GM10266 (cell line): Measurements from ENCODE around the gene LRRC4C.

Experiments
- DNase-seq: peaks from one replicate; pipeline ENCODE4 v3.0.0; 2012; ENCODE audit errors: extremely low spot score
- CTCF ChIP-seq: IDR thresholded peaks from 2 replicates; pipeline ENCODE4 v1.5.1; 2012; ENCODE audit warnings: mild to moderate bottlenecking, low read depth; ENCODE audit not compliant: control insufficient read depth, insufficient read depth; ENCODE audit errors: missing control alignments

LRRC4C gene

DNA sequence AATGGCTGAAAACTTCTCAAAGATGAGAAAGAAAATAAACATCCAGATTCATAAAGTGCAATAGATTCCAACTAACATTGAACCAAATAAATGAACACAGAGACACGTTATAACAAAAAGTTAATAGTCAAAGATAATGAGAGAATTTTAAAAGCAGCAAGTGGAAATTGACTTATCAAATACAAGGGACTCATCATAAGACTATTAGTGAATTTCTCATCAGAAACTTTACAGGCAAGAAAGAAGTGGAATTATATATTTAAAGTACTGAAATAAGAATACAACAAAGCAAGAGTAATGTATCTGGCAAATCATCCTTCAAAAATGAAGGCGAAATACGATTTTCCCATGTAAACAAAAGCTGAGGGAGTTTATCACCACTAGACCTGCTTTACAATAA, 852.7 kb downstream of the LRRC4C start:
- DNase-seq = no peak
- TF ChIP-seq CTCF = no peak

GRCh38 chr11:40602866-40603552, 856.4 kb downstream of the LRRC4C start:
- DNase-seq = no peak
- TF ChIP-seq CTCF = no peak

GRCh38 chr11:40597546-40598113, 861.8 kb downstream of the LRRC4C start:
- TF ChIP-seq CTCF = no peak
- no peak for DNase-seq

DNA sequence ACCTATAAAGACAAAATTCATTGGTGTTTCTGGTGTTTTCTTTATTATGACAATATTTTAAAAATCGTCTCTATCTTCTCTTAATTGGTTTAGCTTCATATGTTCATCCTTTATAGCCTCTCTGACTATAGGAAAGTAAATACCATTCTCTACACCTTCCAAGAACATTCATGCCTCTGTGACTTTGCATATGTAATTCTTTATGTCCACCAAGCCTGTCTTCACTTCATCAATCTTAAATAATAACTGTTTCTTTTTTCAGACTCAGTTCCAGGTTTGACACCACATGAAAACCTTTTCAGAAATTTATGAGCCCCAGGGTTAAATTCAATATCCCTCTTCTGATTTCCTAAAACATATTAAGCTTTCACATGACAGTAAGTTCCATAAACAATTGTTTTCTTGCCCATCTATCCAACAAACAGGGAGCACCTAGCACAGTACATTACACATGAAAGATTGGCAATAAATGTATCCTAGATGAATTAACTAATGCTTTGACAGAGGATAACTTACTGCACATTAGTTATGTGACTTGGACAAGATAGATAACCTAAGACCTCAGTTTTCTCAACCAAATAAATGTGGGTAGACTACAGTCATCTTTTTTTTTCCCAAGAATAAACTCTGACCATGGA, 886.1 kb downstream of the LRRC4C start:
- no peak for TF ChIP-seq CTCF
- DNase-seq = no peak

DNA sequence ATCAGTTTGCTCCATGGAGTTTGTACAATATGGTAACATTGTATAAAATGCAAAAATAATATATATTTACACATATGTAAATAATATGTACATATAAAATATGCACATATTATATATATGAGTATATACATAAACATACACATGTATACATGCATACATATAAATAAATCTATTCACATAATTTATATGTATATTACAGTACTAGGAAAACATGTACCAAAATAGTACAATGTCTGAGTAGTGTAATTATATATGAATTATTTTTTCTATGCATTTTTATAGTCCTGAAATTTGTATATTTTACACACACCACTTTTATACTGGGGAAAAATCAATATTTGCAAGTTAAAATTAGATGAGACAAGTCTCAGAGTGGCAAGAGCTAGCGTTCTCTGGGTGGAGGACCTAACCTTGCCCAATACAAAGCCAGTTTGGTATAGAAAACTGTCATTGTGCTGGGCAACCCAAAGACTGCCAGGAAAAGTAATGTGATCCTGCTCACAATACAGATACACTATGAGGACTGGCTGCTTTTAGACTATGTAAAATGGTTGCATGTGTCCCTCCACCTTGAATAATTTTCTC, 889.4 kb downstream of the LRRC4C start:
- no peak for TF ChIP-seq CTCF

DNA sequence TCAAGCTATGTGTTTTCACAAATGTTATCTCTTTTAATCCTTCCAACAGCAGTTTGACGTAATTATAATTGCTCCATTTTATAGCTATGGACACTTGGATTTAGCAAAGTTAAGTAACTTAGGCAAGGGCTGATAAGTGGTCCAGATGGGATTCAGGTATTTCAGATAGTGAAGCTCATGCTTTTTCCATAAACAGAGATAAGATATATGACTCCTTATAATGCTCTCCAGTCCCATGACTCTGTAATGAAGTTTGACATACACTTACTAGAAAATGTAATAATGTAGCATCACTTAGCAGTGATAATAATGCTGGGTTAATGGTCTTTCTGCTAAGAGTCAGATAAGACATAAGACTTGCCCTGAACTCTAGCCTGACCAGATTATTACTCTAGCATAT, 892.1 kb downstream of the LRRC4C start:
- TF ChIP-seq CTCF = no peak

More for the DNA sequence above, 889.4 kb downstream of the LRRC4C start:
- DNase-seq = no peak

DNA sequence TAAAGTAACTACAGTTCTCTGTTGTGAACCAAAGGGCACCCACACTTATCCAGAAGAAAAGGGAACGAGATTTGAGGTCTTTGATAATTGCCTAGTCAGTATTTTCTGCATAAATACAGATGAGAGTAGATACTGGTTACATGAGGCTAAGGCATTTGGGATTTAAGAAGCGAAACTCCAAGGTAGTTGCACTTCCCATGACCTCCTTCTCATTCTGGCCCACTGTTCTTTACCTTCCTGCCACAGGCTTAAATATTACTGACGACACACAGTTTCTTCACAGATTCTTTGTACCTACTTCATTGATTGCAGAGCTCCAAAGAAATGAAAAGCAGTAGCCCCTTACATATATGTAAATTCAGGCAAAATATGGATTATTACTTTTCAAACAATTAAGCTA, 915.3 kb downstream of the LRRC4C start:
- no peak for DNase-seq
- no peak for TF ChIP-seq CTCF

More for the DNA sequence above, 892.1 kb downstream of the LRRC4C start:
- DNase-seq = no peak
